IMR-90 (cell line): ENCODE measurements around the gene LAMA2. TPM values are rescaled to one million over a fixed set of nuclear protein-coding genes. Genes with fewer than 3 reads are reported as not detected.

Source experiments
- ATAC-seq: fragments of 200-7000 bp; cut with Tn5 transposase; 2 replicates; pipeline ENCODE4 v1.9.1; 2020; ENCODE audit warnings: low read depth, mild to moderate bottlenecking, moderate library complexity
- BruUV-seq: library from RNA; stranded (reverse); fragments of 400-500 nt; replicated peaks from 2 replicates; lab custom pipeline; 2021; lab: Mats Ljungman, UMichigan
- CTCF ChIA-PET: fragments of 300-600 bp; formaldehyde crosslinking; extraction: SDS; loops from one replicate; lab custom pipeline; 2021; ENCODE audit warnings: antibody characterized with exemption; lab: Yijun Ruan, JAX
- POLR2A ChIA-PET: fragments of 300-600 bp; sonication (Branson Sonifier 250); formaldehyde crosslinking; loops from one replicate; lab custom pipeline; 2022; ENCODE audit warnings: antibody characterized with exemption; ENCODE audit not compliant: unreplicated experiment; lab: Charles Lee
- DNase-seq: peaks from one replicate; pipeline ENCODE4 v3.0.0; 2013
- H2AFZ ChIP-seq: replicated peaks from 2 replicates; pipeline ENCODE3; 2013; ENCODE audit warnings: low read length, mild to moderate bottlenecking; ENCODE audit not compliant: poor library complexity
- H2AK5ac ChIP-seq: 2 replicates; pipeline ENCODE4 v1.6.1; 2013; ENCODE audit warnings: low read depth, low read length, inconsistent platforms
- H2AK9ac ChIP-seq: replicated peaks from 2 replicates; pipeline ENCODE3; 2013; ENCODE audit warnings: mild to moderate bottlenecking, low read depth, low read length, moderate library complexity; ENCODE audit not compliant: poor library complexity
- H2BK120ac ChIP-seq: 2 replicates; pipeline ENCODE4 v1.6.1; 2013; ENCODE audit warnings: low read depth, low read length, inconsistent platforms
- H2BK15ac ChIP-seq: 3 replicates; pipeline ENCODE4 v1.6.1; 2013; ENCODE audit warnings: low read depth, low read length, inconsistent platforms
- H2BK20ac ChIP-seq: 2 replicates; pipeline ENCODE4 v1.6.1; 2013; ENCODE audit warnings: low read depth, mild to moderate bottlenecking, inconsistent platforms, low read length, moderate library complexity
- H2BK5ac ChIP-seq: 2 replicates; pipeline ENCODE4 v1.6.1; 2013; ENCODE audit warnings: mild to moderate bottlenecking, low read depth, low read length, inconsistent platforms; ENCODE audit not compliant: poor library complexity, severe bottlenecking
- H3K14ac ChIP-seq: replicated peaks from 2 replicates; pipeline ENCODE4 v1.6.1; 2013; ENCODE audit warnings: low read depth, low read length, inconsistent platforms
- H3K18ac ChIP-seq: 2 replicates; pipeline ENCODE4 v1.6.1; 2013; ENCODE audit warnings: low read depth, low read length, control low read depth
- H3K23ac ChIP-seq: 2 replicates; pipeline ENCODE4 v1.6.1; 2013; ENCODE audit warnings: low read depth, low read length, inconsistent platforms
- H3K27ac ChIP-seq: 2 replicates; pipeline ENCODE4 v1.5.1; 2013; ENCODE audit warnings: mild to moderate bottlenecking, control low read depth, low read length; ENCODE audit not compliant: insufficient read depth
- H3K27me3 ChIP-seq: 2 replicates; pipeline ENCODE4 v1.6.1; 2013; ENCODE audit warnings: low read length; ENCODE audit not compliant: control insufficient read depth, insufficient read depth
- H3K36me3 ChIP-seq: 2 replicates; pipeline ENCODE4 v1.6.1; 2013; ENCODE audit warnings: low read length, mixed read lengths; ENCODE audit not compliant: control insufficient read depth, insufficient read depth
- H3K4ac ChIP-seq: 2 replicates; pipeline ENCODE4 v1.6.1; 2013; ENCODE audit warnings: low read depth, low read length, inconsistent platforms
- H3K4me1 ChIP-seq: 2 replicates; pipeline ENCODE4 v1.6.1; 2013; ENCODE audit warnings: low read length, mixed read lengths; ENCODE audit not compliant: control insufficient read depth, insufficient read depth
- H3K4me2 ChIP-seq: 2 replicates; pipeline ENCODE4 v1.6.1; 2013; ENCODE audit warnings: low read depth, mild to moderate bottlenecking, control low read depth, low read length, moderate library complexity
- H3K4me3 ChIP-seq: 2 replicates; pipeline ENCODE4 v1.5.1; 2013; ENCODE audit warnings: low read depth, mild to moderate bottlenecking, control low read depth, low read length, moderate library complexity; ENCODE audit not compliant: insufficient read depth
- H3K56ac ChIP-seq: 2 replicates; pipeline ENCODE4 v1.6.1; 2013; ENCODE audit warnings: low read length, inconsistent platforms; ENCODE audit not compliant: insufficient read depth; ENCODE audit errors: extremely low read depth
- H3K79me1 ChIP-seq, 2 experiments: 2 replicates each; pipeline ENCODE4 v1.6.1; 2013; ENCODE audit warnings: low read length in 2 of 2, inconsistent platforms in 1 of 2, low read depth in 1 of 2
- H3K9ac ChIP-seq: 2 replicates; pipeline ENCODE4 v1.6.1; 2013; ENCODE audit warnings: low read depth, low read length, control low read depth
- H3K9me1 ChIP-seq: 2 replicates; pipeline ENCODE4 v1.6.1; 2013; ENCODE audit warnings: low read length, inconsistent platforms; ENCODE audit not compliant: insufficient read depth
- H3K9me3 ChIP-seq: 2 replicates; pipeline ENCODE4 v1.6.1; 2013; ENCODE audit warnings: low read length; ENCODE audit not compliant: control insufficient read depth, insufficient read depth
- H4K20me1 ChIP-seq: 2 replicates; pipeline ENCODE4 v1.6.1; 2013; ENCODE audit warnings: low read length, inconsistent platforms; ENCODE audit not compliant: insufficient read depth
- H4K5ac ChIP-seq: 2 replicates; pipeline ENCODE4 v1.6.1; 2013; ENCODE audit warnings: mild to moderate bottlenecking, low read depth, low read length, control low read depth
- H4K8ac ChIP-seq, 2 experiments: 2 replicates each; pipeline ENCODE4 v1.6.1; 2013; ENCODE audit warnings: low read depth in 2 of 2, low read length in 2 of 2, control low read depth in 1 of 2, inconsistent platforms in 1 of 2
- H4K91ac ChIP-seq: 2 replicates; pipeline ENCODE4 v1.6.1; 2013; ENCODE audit warnings: low read depth, low read length, inconsistent platforms; ENCODE audit not compliant: insufficient read depth
- BHLHE40 ChIP-seq: fragments of 150-350 bp; IDR thresholded peaks from 2 replicates; pipeline ENCODE4 v1.6.1; 2016; ENCODE audit warnings: mild to moderate bottlenecking, low read depth, low read length
- ELK1 ChIP-seq: fragments of 150-350 bp; IDR thresholded peaks from 2 replicates; pipeline ENCODE4 v1.6.1; 2016; ENCODE audit warnings: low read depth, mild to moderate bottlenecking, low read length, moderate library complexity, borderline replicate concordance
- MAFK ChIP-seq: IDR thresholded peaks from 2 replicates; pipeline ENCODE4 v1.6.1; 2012; ENCODE audit warnings: low read depth, low read length, improper control_type of control experiment
- MAZ ChIP-seq: IDR thresholded peaks from 2 replicates; pipeline ENCODE4 v1.6.1; 2012; ENCODE audit warnings: low read depth, mild to moderate bottlenecking, low read length, improper control_type of control experiment, moderate library complexity, borderline replicate concordance
- MXI1 ChIP-seq: IDR thresholded peaks from 2 replicates; pipeline ENCODE4 v1.6.1; 2012; ENCODE audit warnings: low read depth, mild to moderate bottlenecking, low read length, moderate library complexity, borderline replicate concordance
- NFE2L2 ChIP-seq: fragments of 150-350 bp; IDR thresholded peaks from 2 replicates; pipeline ENCODE4 v1.6.1; 2016; ENCODE audit warnings: low read depth, mild to moderate bottlenecking, low read length
- RAD21 ChIP-seq: IDR thresholded peaks from 2 replicates; pipeline ENCODE4 v1.6.1; 2012; ENCODE audit warnings: low read length, improper control_type of control experiment
- RCOR1 ChIP-seq: IDR thresholded peaks from 2 replicates; pipeline ENCODE4 v1.6.1; 2012; ENCODE audit warnings: mild to moderate bottlenecking, low read length, improper control_type of control experiment; ENCODE audit not compliant: insufficient replicate concordance
- WGBS, 2 experiments: methylation state at CpG; one replicate each; pipeline versions ENCODE4 v1.1.5 to v1.1.7; 2013; ENCODE audit warnings: missing lambda C conversion rate in 2 of 2; ENCODE audit not compliant: insufficient read length in 1 of 2; ENCODE audit errors: extremely low coverage in 2 of 2; 5-methylcytosine and 5-hydroxymethylcytosine counted together
- dilution Hi-C: fragments of 300-500 bp; cut with HindIII; formaldehyde crosslinking; loops from one replicate; pipeline ENCODE4 v1.14.3; 2018; ENCODE audit warnings: low sequenced_read_pairs; ENCODE audit not compliant: unreplicated experiment
- in situ Hi-C: fragments of 300-500 bp; cut with MboI; formaldehyde crosslinking; loops from 3 replicates; pipeline ENCODE4 v1.14.3; 2019; ENCODE audit warnings: low sequenced_read_pairs, inconsistent platforms, mixed read lengths
- intact Hi-C: fragments of 100-400 bp; cut with micrococcal nuclease; formaldehyde crosslinking; loops from 2 replicates; pipeline ENCODE4 v1.10.0; 2022
- polyA plus RNA-seq, 3 experiments: library from polyadenylated mRNA; depleted of rRNA; stranded (reverse); fragments of >200 nt; gene quantifications; 2 replicates each; pipeline ENCODE4 v1.2.3, GENCODE V29; 2012; ENCODE audit warnings: low replicate concordance in 1 of 3
- total RNA-seq: library from RNA; depleted of rRNA; stranded (reverse); fragments of >200 nt; gene quantifications from 2 replicates; pipeline ENCODE4 v1.2.3, GENCODE V29; 2012

The LAMA2 gene
- total and polyA plus RNA-seq, 2 of the 4 experiments (the other 2 are of a cell fraction): 9.9 to 13.3 TPM

DNA sequence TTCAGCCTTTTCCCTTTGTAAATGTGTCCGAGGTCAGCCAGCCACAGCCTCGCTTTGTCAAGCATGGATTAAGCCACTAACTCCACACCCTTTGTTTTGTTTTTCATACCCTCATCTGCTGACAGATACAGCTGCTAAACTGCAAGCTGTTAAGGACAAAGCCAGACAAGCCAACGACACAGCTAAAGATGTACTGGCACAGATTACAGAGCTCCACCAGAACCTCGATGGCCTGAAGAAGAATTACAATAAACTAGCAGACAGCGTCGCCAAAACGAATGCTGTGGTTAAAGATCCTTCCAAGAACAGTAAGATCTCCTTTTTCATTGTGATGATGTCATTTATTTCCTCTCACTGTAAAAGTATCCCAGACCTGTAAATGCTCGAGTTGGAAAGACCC, 557.8 kb downstream of the LAMA2 start:
- Histone ChIP-seq H3K4me3 (no peak overlapping the region), H3K23ac (no peak overlapping the region), H4K91ac (no peak overlapping the region), H3K4me2 (no peak overlapping the region), H3K27me3 (no peaks in the 10 kb centered on the region), H2AK5ac (no peak overlapping the region), H3K14ac (no peak overlapping the region), H3K9ac (no peak overlapping the region), H3K56ac (no peak overlapping the region), H3K9me3 (no peaks in the 10 kb centered on the region), H3K9me1 (no peaks in the 10 kb centered on the region), H2AK9ac (no peak overlapping the region), H4K5ac (no peak overlapping the region), H4K8ac (no peak overlapping the region), H3K27ac (no peak overlapping the region), H3K36me3 (no peaks in the 10 kb centered on the region), H2BK5ac (no peak overlapping the region), H2BK20ac (no peak overlapping the region), H3K4me1 (no peaks in the 10 kb centered on the region), H2BK15ac (no peak overlapping the region), H3K4ac (no peak overlapping the region), H2BK120ac (no peak overlapping the region), H2AFZ (peak overlapping the region; percentile 5), H4K20me1 (no peaks in the 10 kb centered on the region), H3K79me1 (no peaks in the 10 kb centered on the region), H3K18ac (no peak overlapping the region)
- ATAC-seq (no peak; the same call in 1 of the 2 replicates), DNase-seq (peak; percentile 20)
- no TSS peak for BruUV-seq
- POLR2A ChIA-PET: no interaction called here
- intact Hi-C loops: no loop called here
- WGBS, 2 experiments: 0% methylated on average over 1 of the region's 8 CpGs; no CpG with 5 or more reads in 1 of the 2 experiments
- CTCF ChIA-PET: no interaction called here
- dilution Hi-C loops: no loop called here
- TF ChIP-seq RCOR1 (no peak), MXI1 (no peak), BHLHE40 (no peak), ELK1 (no peak), RAD21 (no peak), MAFK (no peak), MAZ (no peak), NFE2L2 (no peak)
- in situ Hi-C loops: no loop called here
